NCI-H345 treated with DMSO at 0.1 percent for 48 hours (cell line): ENCODE data around the gene ZBED2.
"Not testable (repeated sequence)": the region's sequence is repeated elsewhere in the genome, so short reads cannot be mapped to it uniquely, and the experiment has no call there.

Source experiments
- DNase-seq: peaks from one replicate; lab custom pipeline; 2025; ENCODE audit not compliant: unreplicated experiment; lab: John Stamatoyannopoulos, UW

Gene ZBED2

DNA sequence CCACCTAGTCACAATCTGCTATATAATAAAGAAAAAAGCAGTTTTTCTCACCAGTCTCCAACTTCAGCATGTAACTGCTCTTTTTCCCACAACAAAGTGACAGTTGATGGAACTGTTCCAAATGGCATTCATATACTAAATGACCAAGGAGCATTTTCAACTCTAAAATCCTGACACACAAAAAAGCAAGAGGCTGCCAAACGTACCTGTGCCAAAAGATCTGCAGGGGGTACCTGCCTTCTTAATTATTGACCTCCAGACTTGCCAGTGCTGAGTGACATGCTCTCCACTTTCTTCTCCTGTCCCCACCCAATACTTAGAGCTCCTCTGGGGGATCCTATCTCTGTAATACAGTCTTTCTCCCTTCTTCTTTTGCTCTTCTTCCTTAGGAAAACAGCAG, 18.0 kb downstream of the ZBED2 start:
- DNase-seq: no peak

- no peak for DNase-seq
Measured at GRCh38 chr3:111571907-111572460, 23.2 kb downstream of the ZBED2 start.

- DNase-seq: no peak
Measured at GRCh38 chr3:111571282-111571681, 23.9 kb downstream of the ZBED2 start.

DNA sequence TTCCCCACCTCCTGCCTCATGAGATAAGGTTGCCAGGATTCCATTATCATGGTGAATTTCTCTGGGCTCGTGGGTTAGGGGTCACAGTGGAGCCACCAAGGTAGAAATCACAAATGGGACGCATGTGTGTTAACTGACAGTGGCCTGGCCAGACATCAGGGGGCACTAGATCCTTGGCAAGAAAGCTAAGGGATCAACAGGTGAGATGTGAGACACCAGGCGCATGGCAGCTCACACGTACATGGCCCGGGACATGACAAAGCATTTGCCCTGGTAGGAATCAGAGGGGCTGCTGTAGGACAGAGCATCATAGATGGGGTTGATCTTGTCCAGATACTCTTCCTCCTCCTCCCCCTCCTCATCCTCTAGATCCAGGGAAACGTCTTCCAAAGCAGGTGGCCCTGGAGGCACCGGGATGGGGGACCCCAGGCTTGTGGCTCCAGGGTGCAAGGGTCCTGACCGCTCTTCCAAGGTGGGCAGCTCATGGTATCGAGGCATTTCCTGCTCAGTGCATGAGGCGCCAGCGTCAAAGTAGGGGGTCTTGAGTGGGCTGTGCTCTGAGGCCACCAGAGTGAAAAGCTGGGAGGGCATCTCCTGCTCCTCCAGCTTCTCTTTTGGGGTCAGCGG, 24.6 kb downstream of the ZBED2 start:
- DNase-seq: no peak

- no peak for DNase-seq
Measured at GRCh38 chr3:111568911-111569310, 26.2 kb downstream of the ZBED2 start.

DNA sequence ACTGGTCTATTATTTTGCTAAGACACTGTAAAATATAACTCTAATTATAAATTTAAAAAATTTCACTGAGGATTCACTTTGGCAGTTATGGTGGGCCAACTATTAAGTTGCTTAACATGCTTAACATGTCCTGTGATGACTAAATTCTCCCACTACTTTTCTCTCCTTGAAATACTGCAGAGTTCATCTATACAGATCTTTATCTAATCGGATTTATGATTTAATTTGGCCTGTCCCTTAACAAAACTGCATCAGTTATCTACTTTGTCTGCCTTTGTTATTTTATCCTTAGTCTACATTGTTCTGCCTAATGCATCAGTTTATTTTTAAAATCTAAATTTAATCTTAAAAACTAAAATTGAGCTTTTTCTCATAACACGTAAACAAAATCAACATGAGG, 26.8 kb downstream of the ZBED2 start:
- no peak for DNase-seq

- no peak for DNase-seq
Measured at GRCh38 chr3:111566844-111567243, 28.3 kb downstream of the ZBED2 start.

GRCh38 chr3:111561902-111562301, 33.2 kb downstream of the ZBED2 start:
- DNase-seq: not testable (repeated sequence)

DNA sequence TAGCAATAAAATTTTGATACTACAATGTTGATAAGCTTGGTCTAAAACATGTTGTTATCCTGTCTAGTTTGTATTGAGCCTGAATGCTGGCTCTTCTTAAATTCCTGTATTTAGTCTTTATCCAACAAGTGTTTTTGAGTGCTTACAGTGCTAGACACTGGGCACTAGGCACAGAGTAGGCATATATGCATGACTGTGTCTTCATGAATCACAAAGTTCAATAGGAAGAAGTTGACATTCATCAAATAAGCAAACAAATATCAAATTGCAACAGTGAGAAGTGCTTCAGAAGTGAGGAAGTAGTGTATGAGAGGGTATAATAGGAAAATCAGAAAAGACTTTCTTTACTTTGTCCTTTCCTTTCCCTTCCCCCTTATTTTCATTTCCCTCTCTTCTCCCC, 46.4 kb downstream of the ZBED2 start:
- no peak for DNase-seq

DNA sequence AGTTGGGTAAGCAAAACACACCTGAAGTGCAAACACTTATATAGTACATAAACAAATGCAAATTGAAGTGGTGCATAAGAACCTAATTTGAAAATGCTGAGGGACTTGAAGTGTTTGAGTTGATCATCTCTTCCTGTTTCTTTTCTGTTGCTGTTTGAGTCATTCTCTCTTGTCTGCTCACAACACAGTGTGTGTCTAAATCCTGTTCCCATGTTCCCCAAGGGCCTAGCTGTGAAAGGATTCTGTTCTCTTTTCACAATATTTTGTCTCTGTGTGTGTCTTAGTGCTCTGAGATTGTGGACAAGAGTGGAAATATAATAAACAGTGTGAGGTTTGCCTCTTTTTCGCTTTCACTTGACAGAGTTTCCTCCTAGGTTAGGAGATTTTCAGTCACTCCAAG, 47.1 kb downstream of the ZBED2 start:
- DNase-seq: no peak

DNA sequence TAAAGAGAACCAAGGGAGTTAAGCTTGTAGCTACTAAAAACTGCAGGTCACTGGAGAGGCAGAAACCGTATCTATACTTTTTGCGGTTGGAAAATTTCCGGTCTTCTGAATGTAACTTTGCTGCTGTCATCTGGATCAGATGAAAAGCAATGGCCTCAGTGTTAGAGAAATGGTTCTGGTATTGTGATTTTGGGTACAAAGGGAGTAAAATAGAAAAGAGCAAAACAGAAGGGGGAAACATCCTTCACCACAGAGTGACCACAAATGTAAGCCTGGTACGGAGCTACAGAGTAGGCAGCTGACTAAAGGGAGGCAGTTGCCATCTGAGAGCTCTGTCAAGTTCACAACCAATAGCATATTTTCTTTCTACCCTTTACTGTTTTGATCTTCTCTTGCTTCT, 47.5 kb downstream of the ZBED2 start:
- no peak for DNase-seq

GRCh38 chr3:111545349-111545748, 49.8 kb downstream of the ZBED2 start:
- no peak for DNase-seq
